Left lung (tissue), 10 donors: Measurements from ENCODE around the gene MAML2. TPM values are rescaled to one million over a fixed set of nuclear protein-coding genes. Genes with fewer than 3 reads are reported as not detected.

Source experiments
- ATAC-seq: fragments of 200-7000 bp; cut with Tn5 transposase; one replicate; pipeline ENCODE4 v1.9.1; 2020; ENCODE audit warnings: moderate library complexity
- DNase-seq, 4 donors: peaks; one replicate each; pipeline ENCODE4 v3.0.0-alpha.2; 2013 to 2020
- H3K27ac ChIP-seq, 2 donors: fragments of 200-600 bp; sonication (generic) in 1 of 2; one replicate each; pipeline versions ENCODE4 v1.5.0 to v1.8.0; 2020 to 2021
- H3K27me3 ChIP-seq, 2 donors: fragments of 200-600 bp; sonication (generic) in 1 of 2; one replicate each; pipeline versions ENCODE4 v1.5.0 to v1.8.0; 2020 to 2021
- H3K36me3 ChIP-seq, 2 donors: fragments of 200-600 bp; sonication (generic) in 1 of 2; one replicate each; pipeline versions ENCODE4 v1.5.0 to v1.8.0; 2020 to 2021
- H3K4me1 ChIP-seq, 2 donors: fragments of 200-600 bp; one replicate each; pipeline ENCODE4 v1.8.0; 2021
- H3K4me3 ChIP-seq, 2 donors: fragments of 200-600 bp; sonication (generic) in 1 of 2; one replicate each; pipeline versions ENCODE4 v1.5.0 to v1.8.0; 2020 to 2021; ENCODE audit warnings: mild to moderate bottlenecking in 1 of 2
- H3K9me3 ChIP-seq, 2 donors: fragments of 200-600 bp; sonication (generic) in 1 of 2; one replicate each; pipeline versions ENCODE4 v1.5.0 to v1.8.0; 2020 to 2021
- intact Hi-C, 2 donors: fragments of 100-400 bp; cut with DNase I; formaldehyde crosslinking; loops; one replicate each; pipeline versions ENCODE4 v1.11.2 to v1.14.2; 2022
- polyA plus RNA-seq, 6 donors: library from polyadenylated mRNA; unstranded; fragments of 120-200 nt; gene quantifications; one replicate each; pipeline ENCODE4 v1.2.1, GENCODE V29; 2013; ENCODE audit not compliant: insufficient read length in 6 of 6
- total RNA-seq, 2 donors: library from RNA; stranded (reverse); fragmentation: NEBNext Ultra II Directional; extraction: Animal tissue kit (Norgen Biotek cat#: 25700); gene quantifications; one replicate each; pipeline ENCODE4 v1.2.1, GENCODE V29; 2021
- TF ChIP-seq, protein P1 (sequence below), 2 donors: fragments of 200-600 bp; sonication (generic) in 1 of 2; IDR thresholded peaks; one replicate each; pipeline versions ENCODE4 v1.5.0 to v1.8.0; 2021; ENCODE audit warnings: antibody characterized with exemption in 2 of 2
- donor health status: DM: no; HTN: yes; CAD: no.
- donor health status: DM: no; HTN: no; CAD: no.

Gene MAML2
- total and polyA plus RNA-seq, 8 donors: 18.7 to 44.0 (median 36.6) TPM

DNA sequence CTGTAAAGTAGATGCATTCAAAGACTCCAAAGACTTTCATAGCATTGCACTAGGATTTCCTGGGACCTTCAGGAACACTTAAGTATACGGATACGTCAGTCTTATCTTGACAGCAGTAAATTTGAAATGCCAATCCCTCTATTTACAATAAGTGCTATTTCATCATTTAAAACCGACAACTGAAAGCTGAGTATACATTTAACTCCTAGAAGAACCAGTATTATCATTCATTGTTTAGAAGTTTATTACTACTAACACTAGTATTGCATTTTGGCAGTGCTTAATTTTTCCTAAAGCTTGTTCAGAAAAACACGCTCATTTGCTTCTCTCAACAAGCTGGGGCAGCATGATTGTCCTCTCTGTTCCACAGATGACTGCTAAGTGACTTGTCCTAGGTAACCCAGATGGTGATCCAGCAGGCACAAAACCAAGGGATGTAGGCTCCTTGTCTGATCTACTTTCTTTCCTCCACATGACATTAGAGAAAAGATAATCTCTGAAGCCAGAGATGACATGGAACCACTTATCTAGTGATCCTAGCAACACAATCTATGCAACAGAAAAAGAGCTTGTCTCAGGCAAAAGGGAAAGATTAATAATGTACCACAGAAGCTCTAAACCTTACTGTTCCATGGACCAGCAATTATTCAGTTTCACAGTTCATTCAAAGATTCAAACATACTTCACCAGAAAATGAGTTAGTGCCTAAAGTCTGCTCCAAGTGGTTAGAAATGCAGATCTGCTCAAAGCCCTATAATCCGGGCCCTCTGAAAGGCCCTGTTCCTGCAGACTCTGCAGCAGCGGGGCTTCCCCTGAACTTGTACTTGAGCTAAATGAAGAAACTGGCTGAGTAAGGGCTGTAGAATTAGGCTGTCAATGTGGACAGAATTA lies 5.2 kb downstream of the MAML2 start:
- peak in 1 of 4 donors; percentile 57 for DNase-seq
- Histone ChIP-seq H3K4me3 (peak overlapping the region in 1 of 2 donors; percentile 70), H3K4me1 (peaks cover 45 to 86% of the 10 kb centered on the region in 2 donors), H3K9me3 (no peaks in the 10 kb centered on the region), H3K27ac (peak overlapping the region; percentile 85 to 88), H3K36me3 (no peaks in the 10 kb centered on the region), H3K27me3 (no peaks in the 10 kb centered on the region)
- peak; percentile 43 for ATAC-seq
- TF ChIP-seq, protein P1, sequence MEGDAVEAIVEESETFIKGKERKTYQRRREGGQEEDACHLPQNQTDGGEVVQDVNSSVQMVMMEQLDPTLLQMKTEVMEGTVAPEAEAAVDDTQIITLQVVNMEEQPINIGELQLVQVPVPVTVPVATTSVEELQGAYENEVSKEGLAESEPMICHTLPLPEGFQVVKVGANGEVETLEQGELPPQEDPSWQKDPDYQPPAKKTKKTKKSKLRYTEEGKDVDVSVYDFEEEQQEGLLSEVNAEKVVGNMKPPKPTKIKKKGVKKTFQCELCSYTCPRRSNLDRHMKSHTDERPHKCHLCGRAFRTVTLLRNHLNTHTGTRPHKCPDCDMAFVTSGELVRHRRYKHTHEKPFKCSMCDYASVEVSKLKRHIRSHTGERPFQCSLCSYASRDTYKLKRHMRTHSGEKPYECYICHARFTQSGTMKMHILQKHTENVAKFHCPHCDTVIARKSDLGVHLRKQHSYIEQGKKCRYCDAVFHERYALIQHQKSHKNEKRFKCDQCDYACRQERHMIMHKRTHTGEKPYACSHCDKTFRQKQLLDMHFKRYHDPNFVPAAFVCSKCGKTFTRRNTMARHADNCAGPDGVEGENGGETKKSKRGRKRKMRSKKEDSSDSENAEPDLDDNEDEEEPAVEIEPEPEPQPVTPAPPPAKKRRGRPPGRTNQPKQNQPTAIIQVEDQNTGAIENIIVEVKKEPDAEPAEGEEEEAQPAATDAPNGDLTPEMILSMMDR (IDR thresholded peaks at IDR 0.05): no peak
- intact Hi-C loops: no loop called here

DNA sequence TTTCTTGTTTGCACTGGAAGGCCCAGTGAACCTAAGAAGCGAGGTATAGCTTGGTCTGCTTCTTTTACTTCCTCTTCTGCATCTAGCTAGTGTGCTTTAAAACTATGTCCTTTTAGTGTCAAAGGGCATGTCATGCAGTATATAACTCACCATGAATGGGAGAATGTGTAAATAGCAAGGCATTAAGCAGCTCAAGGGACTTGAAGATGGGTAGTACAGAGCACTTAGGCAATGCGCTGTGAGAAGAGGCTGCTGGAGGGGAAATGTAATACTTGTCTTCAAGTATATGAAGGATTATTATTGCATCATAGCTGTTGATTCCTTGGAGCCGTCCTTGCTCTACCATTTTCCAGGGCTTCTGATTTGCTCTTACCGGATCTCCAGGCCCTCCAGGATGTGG lies 7.6 kb downstream of the MAML2 start:
- DNase-seq (peak in 2 of 4 donors; percentile 42 to 62), ATAC-seq (peak; percentile 28)
- H3K27ac ChIP-seq: peak overlapping the region in 1 of 2 donors; percentile 9
- no peaks in the 10 kb centered on the region for H3K27me3 ChIP-seq
- H3K4me1 ChIP-seq: peaks cover 65 to 95% of the 10 kb centered on the region in 2 donors
- intact Hi-C loops: no loop called here
- TF ChIP-seq, protein P1 (IDR thresholded peaks at IDR 0.05): no peak
- H3K9me3 ChIP-seq: no peaks in the 10 kb centered on the region
- no peaks in the 10 kb centered on the region for H3K36me3 ChIP-seq
- no peak overlapping the region for H3K4me3 ChIP-seq

DNA sequence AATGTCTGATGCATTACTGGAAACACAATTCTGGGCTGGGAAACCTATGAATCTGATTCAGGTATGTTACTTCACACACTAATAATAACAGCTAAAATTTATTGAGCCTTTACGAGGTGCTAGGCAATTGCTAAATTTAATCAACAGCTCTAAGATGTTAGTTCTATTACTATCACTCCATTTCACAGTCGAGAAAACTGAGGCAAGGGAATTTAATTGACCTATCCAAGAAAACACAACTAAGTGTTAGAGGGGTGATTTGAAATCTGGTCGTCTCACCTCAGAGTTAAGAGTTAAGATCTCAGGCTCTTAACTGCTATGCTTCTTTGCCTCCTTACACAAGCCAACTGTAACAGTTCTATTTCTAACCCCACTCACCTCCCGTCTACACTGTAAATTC lies 8.8 kb downstream of the MAML2 start:
- intact Hi-C loops: no loop called here

DNA sequence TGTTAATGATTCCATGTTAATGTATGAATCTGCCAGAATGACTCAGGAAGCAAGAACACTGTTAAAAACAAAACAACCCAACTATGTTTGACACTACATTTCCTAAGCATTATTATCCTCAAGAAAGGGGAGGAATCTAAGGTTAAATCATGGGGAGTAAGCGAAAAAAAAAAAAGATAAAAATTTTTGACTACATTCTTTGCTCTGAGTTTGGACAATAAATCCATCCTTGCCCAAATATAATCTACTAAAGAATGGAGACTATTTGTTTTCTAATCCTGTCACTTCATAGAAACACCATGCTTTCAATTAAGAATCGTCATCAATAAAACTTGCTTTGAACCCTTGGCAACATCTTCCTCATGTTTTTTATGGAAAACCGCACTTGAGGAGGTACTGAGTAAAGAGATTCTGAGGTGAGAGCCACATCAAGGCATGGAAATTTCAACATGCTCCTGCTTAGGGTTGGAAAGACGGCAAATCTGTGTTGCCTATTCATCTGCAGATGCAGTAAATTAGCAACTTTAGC lies 9.7 kb downstream of the MAML2 start:
- no peaks in the 10 kb centered on the region for H3K9me3 ChIP-seq
- intact Hi-C loops: no loop called here
- ATAC-seq (no peak), DNase-seq (no peak)
- peak overlapping the region in 1 of 2 donors; percentile 42 for H3K27ac ChIP-seq
- H3K4me3 ChIP-seq: no peak overlapping the region
- H3K27me3 ChIP-seq: no peaks in the 10 kb centered on the region
- H3K4me1 ChIP-seq: peaks cover 67 to 95% of the 10 kb centered on the region in 2 donors
- H3K36me3 ChIP-seq: no peaks in the 10 kb centered on the region
- TF ChIP-seq, protein P1 (IDR thresholded peaks at IDR 0.05): no peak

More for the DNA sequence above, 8.8 kb downstream of the MAML2 start:
- H3K36me3 ChIP-seq: no peaks in the 10 kb centered on the region
- ATAC-seq (no peak), DNase-seq (no peak)
- no peaks in the 10 kb centered on the region for H3K27me3 ChIP-seq
- H3K27ac ChIP-seq: no peak overlapping the region
- no peaks in the 10 kb centered on the region for H3K9me3 ChIP-seq
- TF ChIP-seq, protein P1 (IDR thresholded peaks at IDR 0.05): no peak
- H3K4me1 ChIP-seq: peaks cover 63 to 95% of the 10 kb centered on the region in 2 donors
- H3K4me3 ChIP-seq: no peak overlapping the region

DNA sequence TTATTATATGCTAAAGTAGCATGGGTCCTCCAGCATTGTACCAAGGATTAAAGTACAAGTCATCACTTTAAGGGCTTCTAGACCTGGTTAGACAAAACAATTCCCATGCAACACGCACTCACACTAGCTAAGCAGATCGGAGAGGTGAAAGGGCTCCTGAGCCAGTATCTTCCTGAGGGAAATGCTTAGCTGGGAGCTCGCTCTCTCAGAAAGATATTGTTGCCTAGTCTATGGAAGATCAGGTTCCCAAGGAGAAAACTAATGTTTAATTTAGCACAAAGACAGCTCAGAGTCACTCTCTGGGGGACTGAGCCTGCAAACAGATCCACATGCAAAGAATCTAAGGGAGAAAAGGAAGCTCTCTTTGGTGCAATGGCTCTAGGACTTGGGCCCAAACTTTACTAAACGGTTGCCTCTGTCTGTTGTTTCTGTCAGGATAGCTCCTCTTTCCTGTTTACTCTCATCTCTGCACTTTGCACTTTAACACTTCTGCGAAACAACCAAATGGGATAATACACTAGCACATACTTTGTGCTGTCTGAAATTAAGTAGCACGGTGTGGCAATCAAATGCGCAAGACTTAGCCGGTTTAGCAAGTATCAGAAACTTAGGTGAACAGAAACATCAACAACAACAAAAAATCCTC lies 10.7 kb downstream of the MAML2 start:
- no peak overlapping the region for H3K4me3 ChIP-seq
- H3K27ac ChIP-seq: peak overlapping the region; percentile 42 to 45
- H3K4me1 ChIP-seq: peaks cover 57 to 89% of the 10 kb centered on the region in 2 donors
- ATAC-seq (peak; percentile 9), DNase-seq (peak in 2 of 4 donors; percentile 51 to 74)
- intact Hi-C loops: no loop called here
- H3K9me3 ChIP-seq: no peaks in the 10 kb centered on the region
- H3K27me3 ChIP-seq: no peaks in the 10 kb centered on the region
- TF ChIP-seq, protein P1 (IDR thresholded peaks at IDR 0.05): no peak
- H3K36me3 ChIP-seq: no peaks in the 10 kb centered on the region
